GM19438 (cell line): Measurements from ENCODE around the gene TTC28.
"Not testable (repeated sequence)": the region's sequence is repeated elsewhere in the genome, so short reads cannot be mapped to it uniquely, and the experiment has no call there.

Experiments used
- ATAC-seq: cut with Tn5 transposase; IDR thresholded peaks from one replicate; pipeline ENCODE4 v1.9.1; 2021; ENCODE audit warnings: low read depth; ENCODE audit not compliant: unreplicated experiment

Gene TTC28

DNA sequence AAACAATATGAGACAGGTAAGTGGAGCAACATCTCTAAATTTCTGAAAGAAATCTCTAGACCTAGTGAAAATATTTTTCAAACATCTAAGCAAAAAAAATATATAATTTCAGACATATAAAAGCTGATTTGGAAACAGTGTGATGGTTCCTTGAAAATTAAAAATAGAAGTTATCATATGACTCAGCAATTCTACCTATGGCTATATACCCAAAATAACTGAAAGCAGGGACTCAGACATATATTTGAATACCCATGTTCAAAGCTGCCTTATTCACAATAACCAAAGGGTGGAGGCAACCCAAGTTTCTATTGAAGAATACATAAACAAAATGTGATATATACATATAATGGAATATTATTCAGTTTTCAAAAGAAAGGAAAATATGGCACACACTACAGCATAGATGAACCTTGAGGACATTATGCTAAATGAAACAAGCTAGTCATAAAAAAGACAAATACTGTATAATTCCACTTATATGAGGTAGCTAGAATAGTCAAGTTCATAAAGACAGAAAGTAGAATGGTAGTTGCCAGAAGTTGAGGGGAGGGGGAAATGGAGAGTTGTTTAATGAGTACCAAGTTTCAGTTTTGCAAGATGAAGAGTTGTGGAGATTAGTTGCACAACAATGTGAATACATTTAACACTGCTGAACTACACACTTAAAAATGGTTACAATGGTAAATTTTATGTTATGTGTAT, 300.4 kb downstream of the TTC28 start:
- ATAC-seq = no peak

DNA sequence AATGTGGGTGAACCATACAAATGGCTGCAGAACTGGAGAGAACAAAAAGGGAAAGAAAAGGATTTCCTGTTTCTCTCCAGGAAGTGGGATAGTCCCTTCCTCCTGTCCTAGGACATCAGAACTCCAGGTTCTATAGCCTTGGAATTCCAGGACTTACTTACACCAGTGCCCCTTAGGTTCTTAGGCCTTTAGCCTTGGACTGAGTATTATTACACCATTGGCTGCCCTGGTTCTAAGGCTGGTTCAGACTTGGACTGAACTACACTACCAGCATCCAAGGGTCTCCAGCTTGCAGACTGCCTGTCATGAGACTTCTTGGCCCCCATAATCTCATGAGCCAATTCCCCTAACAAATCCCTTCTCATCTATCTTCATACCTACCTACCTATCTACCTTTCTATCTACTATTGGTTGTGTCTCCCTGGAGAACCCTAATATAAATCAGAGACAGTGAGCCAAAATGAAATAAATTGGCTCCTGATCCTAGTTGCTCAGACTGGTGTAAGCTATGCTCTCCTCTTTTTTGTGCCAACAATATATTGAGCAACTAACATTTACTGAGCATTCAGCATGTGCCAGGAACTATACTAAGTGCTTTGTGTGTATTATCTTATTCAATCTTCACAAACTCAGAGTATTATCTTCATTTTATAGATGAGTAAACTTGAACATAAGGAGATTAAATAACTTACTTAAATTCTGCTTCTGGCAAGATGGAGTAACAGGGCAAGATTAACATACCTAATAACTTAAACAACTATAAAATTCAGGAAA, 303.7 kb downstream of the TTC28 start:
- ATAC-seq = no peak

- ATAC-seq = no peak
Observed at GRCh38 chr22:28373831-28374230, 305.8 kb downstream of the TTC28 start.

GRCh38 chr22:28369854-28370253, 309.8 kb downstream of the TTC28 start:
- no peak for ATAC-seq

- ATAC-seq = no peak
Observed at GRCh38 chr22:28366856-28367255, 312.8 kb downstream of the TTC28 start.

DNA sequence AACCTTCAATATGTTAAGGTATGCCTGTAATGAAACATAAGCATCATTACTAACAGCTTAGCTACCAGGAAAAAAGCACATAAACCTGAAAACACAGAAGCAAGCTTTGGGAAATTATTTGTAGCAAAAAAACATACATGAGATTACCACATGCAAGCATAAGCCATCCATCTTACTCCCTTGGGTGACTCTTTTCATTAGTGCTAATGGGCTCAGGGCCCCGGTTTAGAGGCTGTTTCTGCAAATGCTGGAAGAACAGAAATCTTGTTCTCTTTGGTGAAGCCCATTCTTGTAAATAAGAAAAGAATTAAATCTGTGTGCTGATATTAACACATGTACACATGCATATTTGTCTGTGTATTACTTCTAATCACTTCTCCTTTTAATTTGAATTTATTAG, 314.3 kb downstream of the TTC28 start:
- ATAC-seq = no peak

DNA sequence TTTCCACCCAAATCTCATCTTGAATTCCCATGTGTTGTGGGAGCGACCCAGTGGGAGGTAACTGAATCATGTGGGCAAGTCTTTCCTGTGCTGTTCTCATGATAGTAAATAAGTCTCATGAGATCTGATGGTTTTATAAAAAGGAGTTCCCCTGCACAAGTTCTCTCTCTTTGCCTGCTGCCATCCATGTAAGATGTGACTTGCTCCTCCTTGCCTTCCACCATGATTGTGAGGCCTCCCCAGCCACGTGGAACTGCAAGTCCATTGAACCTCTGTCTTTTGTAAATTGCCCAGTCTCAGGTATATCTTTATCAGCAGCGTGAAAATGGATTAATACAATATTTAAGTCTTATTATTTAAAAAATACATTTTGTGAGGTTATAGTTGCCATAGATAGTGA, 315.5 kb downstream of the TTC28 start:
- not testable (repeated sequence) for ATAC-seq

- no peak for ATAC-seq
Observed at GRCh38 chr22:28360939-28361338, 318.7 kb downstream of the TTC28 start.

- no peak for ATAC-seq
Observed at GRCh38 chr22:28358312-28358711, 321.3 kb downstream of the TTC28 start.

DNA sequence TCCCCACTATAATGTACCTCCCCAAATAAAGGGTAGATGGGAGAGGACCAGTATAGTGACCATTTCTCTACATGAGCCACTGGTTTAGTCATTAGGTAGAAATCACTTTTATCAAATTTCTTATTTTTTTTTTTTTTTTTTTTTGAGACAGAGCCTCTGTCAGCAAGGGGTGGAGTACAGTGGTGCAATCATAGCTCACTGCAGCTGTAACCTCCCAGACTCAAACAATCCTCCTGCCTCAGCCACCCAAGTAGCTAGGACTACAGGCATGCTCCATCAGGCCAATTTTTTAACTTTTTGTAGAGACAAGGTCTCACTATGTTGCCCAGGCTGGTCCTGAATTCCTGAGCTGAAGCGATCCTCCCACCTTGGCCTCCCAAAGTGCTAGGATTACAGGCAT, 322.4 kb downstream of the TTC28 start:
- no peak for ATAC-seq

- no peak for ATAC-seq
Observed at GRCh38 chr22:28351476-28351875, 328.2 kb downstream of the TTC28 start.

GRCh38 chr22:28348613-28349609, 330.7 kb downstream of the TTC28 start:
- no peak for ATAC-seq

DNA sequence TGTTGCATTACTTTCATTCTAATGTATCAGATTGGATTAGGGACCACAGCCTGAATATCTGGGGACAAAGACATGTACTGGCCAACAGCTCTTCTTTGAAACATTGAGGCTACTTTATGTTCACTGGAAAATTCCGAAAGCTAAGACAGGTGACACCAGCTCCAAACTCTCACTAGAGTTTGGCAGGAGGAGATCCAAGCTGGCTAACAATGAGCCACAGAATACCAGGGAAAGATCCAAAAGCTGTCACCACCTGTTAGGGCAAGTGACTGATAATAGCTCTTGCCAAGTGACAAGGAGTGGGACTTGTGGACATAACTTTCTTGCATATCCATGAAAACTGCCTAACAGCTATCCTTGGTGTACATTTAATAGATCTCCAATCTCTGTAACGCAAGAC, 333.3 kb downstream of the TTC28 start:
- ATAC-seq = no peak

GRCh38 chr22:28344918-28345703, 334.5 kb downstream of the TTC28 start:
- ATAC-seq = no peak

DNA sequence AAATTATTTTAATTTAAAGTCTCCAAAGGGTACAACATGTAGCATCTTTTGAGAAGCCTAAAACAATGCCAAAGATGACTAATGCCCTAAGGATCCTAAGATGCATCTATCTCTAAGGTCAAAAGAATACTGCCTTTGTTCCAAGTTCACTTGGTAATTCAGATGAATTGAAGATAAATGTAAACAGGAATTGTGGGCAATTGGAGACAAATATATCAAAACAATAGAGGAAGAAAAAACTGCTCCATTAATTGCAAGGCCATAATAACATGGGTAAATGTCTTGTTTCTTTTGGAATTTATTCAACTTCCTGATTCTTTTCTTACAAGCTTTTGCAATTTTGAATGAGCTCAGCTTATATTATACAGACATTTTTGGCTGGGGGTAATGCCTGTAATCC, 338.6 kb downstream of the TTC28 start:
- no peak for ATAC-seq

DNA sequence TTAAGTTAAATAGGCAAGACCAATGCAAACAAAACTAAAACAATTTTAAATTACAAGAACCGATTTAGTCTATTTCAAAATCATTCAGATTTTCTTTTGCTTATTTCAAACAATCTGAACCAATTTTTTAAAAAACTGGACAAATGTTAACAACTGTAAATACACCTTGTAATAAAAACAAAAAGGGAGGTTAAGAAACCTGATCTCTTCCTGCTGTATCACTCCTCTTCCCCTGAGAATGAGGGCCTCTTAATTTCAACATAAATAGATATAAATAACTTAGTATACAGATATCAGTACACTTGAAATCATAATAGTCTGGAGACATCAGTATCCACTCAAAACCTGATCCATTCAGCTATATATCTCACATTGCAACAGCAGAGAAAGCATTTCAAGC, 346.6 kb downstream of the TTC28 start:
- ATAC-seq = no peak

GRCh38 chr22:28332410-28332809, 347.2 kb downstream of the TTC28 start:
- no peak for ATAC-seq

- ATAC-seq = no peak
Observed at GRCh38 chr22:28331695-28332094, 347.9 kb downstream of the TTC28 start.

GRCh38 chr22:28329186-28330073, 350.2 kb downstream of the TTC28 start:
- no peak for ATAC-seq
